Activated T-helper 1 cell treated with anti-CD3 and anti-CD28 coated beads, Interleukin-12 subunit alpha, Interleukin-12 subunit beta, Interleukin-2, Interleukin-4 antibody, amounts not matched to agents 30 ng/mL and 10 ng/mL and 1 ng/mL, durations not matched to agents 14 hours and 24 hours and 36 hours (primary cell): Measurements from ENCODE around the gene ACYP2. TPM values are rescaled to one million over a fixed set of nuclear protein-coding genes. Genes with fewer than 3 reads are reported as not detected.
"Not testable (repeated sequence)": the region's sequence is repeated elsewhere in the genome, so short reads cannot be mapped to it uniquely, and the experiment has no call there.

Experiments
- DNase-seq: peaks from one replicate; pipeline ENCODE4 v3.0.0; 2021; ENCODE audit warnings: low spot score
- H3K27ac Mint-ChIP-seq: one replicate; pipeline ENCODE4 v1.8.0; 2021; ENCODE audit warnings: mild to moderate bottlenecking, mixed read lengths
- H3K27me3 Mint-ChIP-seq: one replicate; pipeline ENCODE4 v1.8.0; 2022; ENCODE audit warnings: mild to moderate bottlenecking, moderate library complexity, mixed read lengths; ENCODE audit not compliant: insufficient read depth
- H3K36me3 Mint-ChIP-seq: one replicate; pipeline ENCODE4 v1.8.0; 2021; ENCODE audit warnings: low read depth, mixed read lengths
- H3K4me1 Mint-ChIP-seq: one replicate; pipeline ENCODE4 v1.8.0; 2021; ENCODE audit warnings: low read depth, mixed read lengths
- H3K4me3 Mint-ChIP-seq: one replicate; pipeline ENCODE4 v1.8.0; 2021; ENCODE audit warnings: mild to moderate bottlenecking, moderate library complexity, mixed read lengths
- H3K9me3 Mint-ChIP-seq: one replicate; pipeline ENCODE4 v1.8.0; 2021; ENCODE audit warnings: mixed read lengths
- intact Hi-C: fragments of 100-400 bp; cut with micrococcal nuclease; formaldehyde crosslinking; loops from one replicate; pipeline ENCODE4 v1.15.1; 2024
- total RNA-seq: library from RNA; stranded (reverse); gene quantifications from 2 replicates; pipeline ENCODE4 v1.2.3, GENCODE V29; 2022

ACYP2 gene
- total RNA-seq, 1 donor from 2014 or later: 5.2 TPM

DNA sequence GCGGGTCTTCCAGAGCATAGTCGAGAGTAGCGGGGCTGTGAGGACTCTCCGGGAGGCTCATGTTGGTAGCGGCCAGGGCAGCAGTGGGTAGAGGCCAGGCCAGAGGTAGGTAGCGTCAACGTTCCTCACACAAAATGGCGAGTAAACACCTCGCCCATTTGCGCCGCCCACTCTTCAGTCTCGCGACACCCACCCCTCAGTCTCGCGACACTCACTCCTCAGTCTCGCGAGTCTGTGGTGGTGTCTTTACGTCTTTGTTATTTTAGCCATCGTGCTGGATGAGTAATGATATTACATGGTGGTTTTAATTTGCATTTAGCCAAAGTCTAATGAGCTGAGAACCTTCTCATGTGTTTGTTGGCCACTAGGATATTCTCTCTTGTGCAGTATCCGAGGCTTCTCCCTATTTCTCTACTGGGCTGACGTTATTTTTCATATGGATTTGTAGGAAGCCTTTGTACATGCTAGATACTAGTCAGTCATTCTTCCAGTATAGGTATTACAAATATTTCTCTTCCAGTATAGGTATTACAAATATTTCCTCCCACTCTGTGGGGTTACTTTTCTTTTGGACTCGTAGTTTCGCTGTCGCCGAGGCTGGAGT, 140.8 kb downstream of the ACYP2 start, which contains the start of gene TSPYL6:
TSPYL6 (minus strand) TSS at position 139 of the 604 bp plus-strand sequence; CDS start at position 61, 78 bp downstream.
- DNase-seq: no peak
- intact Hi-C loops: no loop called here
- H3K9me3 Mint-ChIP-seq: no peaks in the 10 kb centered on the region
- no peaks in the 10 kb centered on the region for H3K4me1 Mint-ChIP-seq
- no peak within 1 kb of the TSS for H3K4me3 Mint-ChIP-seq
- H3K36me3 Mint-ChIP-seq: no peaks in the 10 kb centered on the region
- H3K27ac Mint-ChIP-seq: no peak within 1 kb of the TSS
- H3K27me3 Mint-ChIP-seq: no peaks in the 10 kb centered on the region

DNA sequence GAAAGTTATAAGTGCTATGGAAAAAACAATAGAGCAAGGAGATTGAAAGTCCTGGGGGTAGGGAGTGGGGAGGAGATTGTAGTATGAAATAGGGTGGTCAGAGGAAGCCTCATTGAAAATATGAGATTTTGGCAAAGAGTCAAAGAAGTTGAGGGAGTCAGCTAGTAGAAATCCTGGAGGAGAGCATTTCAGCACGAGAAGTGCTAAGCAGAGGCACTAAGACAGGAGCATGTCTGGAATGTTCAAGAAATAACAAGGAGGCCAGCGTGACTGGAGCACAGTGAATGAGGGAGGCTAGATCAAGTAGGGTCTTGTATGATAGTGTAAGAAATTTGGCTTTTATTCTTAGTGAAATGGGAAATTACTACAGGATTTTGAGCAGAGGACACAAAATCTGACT, 142.8 kb downstream of the ACYP2 start:
- no peak for DNase-seq
- H3K27ac Mint-ChIP-seq: no peak overlapping the region
- H3K9me3 Mint-ChIP-seq: no peaks in the 10 kb centered on the region
- intact Hi-C loops: no loop called here
- no peaks in the 10 kb centered on the region for H3K36me3 Mint-ChIP-seq
- no peaks in the 10 kb centered on the region for H3K4me1 Mint-ChIP-seq
- no peaks in the 10 kb centered on the region for H3K27me3 Mint-ChIP-seq
- no peak overlapping the region for H3K4me3 Mint-ChIP-seq

DNA sequence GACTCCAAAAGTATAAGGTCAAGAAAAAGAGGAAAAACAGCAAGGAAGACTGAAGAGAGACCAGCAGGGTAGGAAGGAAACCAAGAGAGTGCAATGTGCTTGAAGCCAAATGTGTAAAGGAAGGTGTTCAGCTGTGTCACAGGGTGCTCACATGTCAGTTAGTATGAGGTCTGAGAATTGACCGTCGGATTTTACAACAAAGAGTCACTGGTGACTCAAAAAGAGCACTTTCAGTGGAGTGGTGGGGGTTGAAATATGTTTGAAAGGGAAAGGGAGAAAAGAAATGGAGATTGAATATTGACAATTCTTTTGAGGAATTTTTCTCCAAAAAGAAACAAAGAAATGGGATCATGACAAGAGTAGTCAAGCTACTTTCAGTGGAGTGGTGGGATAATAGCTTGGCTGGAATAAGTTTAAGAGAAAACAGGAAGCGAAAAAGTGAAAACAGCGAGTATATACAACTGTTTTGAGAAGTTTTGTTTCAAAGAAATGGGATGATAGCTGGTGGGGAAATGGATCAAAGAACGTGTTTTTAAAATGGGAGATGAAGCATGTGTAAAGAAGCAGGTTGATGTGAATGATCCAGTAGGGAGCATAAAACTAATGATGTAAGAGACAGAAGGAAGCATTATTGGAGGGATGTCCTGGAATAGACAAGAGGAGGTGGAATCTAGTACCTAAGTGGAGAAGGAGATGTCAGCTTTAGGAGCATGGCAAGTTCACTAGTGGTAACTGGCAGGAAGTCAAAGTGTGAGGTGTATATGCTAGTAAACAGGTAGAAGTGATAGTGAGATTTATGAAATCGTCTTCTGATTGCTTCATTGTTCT, 144.2 kb downstream of the ACYP2 start:
- DNase-seq: no peak
- no peaks in the 10 kb centered on the region for H3K27me3 Mint-ChIP-seq
- H3K9me3 Mint-ChIP-seq: peaks cover under 1% of the 10 kb centered on the region
- H3K36me3 Mint-ChIP-seq: no peaks in the 10 kb centered on the region
- H3K4me1 Mint-ChIP-seq: no peaks in the 10 kb centered on the region
- no peak overlapping the region for H3K4me3 Mint-ChIP-seq
- no peak overlapping the region for H3K27ac Mint-ChIP-seq
- intact Hi-C loops: no loop called here

DNA sequence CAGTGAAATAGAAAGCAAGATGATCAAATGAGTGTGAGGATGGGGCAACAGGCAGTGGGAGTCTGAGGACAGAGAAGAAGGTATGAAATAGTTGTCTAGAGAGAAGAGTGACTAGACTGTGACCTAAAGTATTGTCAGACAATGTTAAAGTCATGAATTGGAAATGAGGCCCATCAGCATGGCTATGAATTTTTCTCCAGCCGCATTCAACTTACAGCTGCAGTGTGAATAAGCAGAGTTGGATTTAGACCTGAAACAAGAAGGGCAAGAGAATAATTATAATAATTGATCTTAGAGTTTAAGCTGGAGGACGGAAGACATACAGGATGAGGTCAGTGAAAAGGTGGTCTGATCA, 144.8 kb downstream of the ACYP2 start:
- Mint-ChIP-seq H3K27me3 (no peaks in the 10 kb centered on the region), H3K4me1 (no peaks in the 10 kb centered on the region), H3K36me3 (no peaks in the 10 kb centered on the region), H3K9me3 (peaks cover 6% of the 10 kb centered on the region), H3K4me3 (no peak overlapping the region), H3K27ac (no peak overlapping the region)
- no peak for DNase-seq
- intact Hi-C loops: no loop called here

GRCh38 chr2:54261537-54261936, 146.1 kb downstream of the ACYP2 start:
- no peaks in the 10 kb centered on the region for H3K4me1 Mint-ChIP-seq
- DNase-seq: no peak
- no peaks in the 10 kb centered on the region for H3K36me3 Mint-ChIP-seq
- peaks cover 9% of the 10 kb centered on the region for H3K9me3 Mint-ChIP-seq
- no peak overlapping the region for H3K4me3 Mint-ChIP-seq
- intact Hi-C loops: no loop called here
- no peak overlapping the region for H3K27ac Mint-ChIP-seq
- H3K27me3 Mint-ChIP-seq: no peaks in the 10 kb centered on the region

DNA sequence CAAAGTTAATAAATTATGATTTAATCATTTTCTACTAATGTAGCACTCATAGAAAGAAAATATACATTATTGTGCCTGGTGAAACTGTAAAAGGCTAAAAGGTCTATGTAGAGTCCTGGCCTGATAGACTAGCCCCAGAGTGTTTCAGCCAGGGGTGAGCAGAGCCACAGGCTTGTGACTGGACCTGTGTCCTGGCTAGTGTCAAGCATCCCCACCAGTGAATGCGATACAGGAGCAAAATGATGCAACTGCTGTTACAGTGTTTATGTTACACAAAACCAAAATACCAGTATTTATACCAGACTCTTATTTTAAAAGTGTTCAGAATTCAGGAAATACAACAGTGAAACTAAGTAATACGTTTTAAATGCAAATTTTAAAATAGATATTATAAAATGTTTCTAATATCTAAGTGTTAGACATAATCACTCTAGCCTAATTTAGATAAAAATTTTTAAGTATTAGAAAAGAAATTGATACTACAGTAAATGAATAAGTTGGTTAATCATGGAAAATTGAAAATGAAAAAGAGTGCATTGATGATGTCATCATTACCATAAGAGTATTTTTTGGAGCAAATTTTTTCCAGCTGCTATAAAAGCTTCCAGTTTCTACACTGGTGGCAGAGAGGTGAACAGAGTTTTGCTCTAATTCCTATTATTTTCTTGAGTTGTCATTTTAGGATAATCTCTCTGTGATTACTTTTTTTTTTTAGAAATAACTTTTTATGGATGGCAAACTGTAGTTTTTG, 146.8 kb downstream of the ACYP2 start:
- Mint-ChIP-seq H3K27me3 (no peaks in the 10 kb centered on the region), H3K4me3 (no peak overlapping the region), H3K36me3 (no peaks in the 10 kb centered on the region), H3K9me3 (peaks cover 9% of the 10 kb centered on the region), H3K4me1 (no peaks in the 10 kb centered on the region), H3K27ac (no peak overlapping the region)
- intact Hi-C loops: no loop called here
- no peak for DNase-seq

- H3K9me3 Mint-ChIP-seq, DNase-seq, H3K27me3 Mint-ChIP-seq, H3K4me3 Mint-ChIP-seq, H3K27ac Mint-ChIP-seq, H3K4me1 Mint-ChIP-seq, intact Hi-C loops, H3K36me3 Mint-ChIP-seq: not testable (repeated sequence)
Observed at GRCh38 chr2:54265081-54265480, 149.7 kb downstream of the ACYP2 start.

DNA sequence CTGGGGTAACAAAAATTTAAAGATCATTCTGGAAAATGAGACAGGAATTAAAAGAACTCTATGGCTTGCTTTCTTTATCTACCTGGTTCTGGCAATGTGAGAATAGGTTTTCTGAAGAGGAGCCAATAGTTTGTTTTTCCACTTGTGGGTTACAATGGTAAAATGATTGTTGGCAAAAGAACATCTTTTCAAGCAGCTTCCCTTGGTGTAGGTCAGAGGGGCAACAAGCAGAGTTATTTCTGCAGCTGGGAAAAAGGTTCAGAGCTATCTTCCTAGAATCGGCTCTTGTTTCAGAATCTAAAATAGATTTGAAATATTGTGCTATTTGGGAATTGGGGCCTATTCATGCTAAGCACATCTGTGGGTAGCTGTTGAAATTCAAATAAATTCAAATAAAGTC, 152.2 kb downstream of the ACYP2 start:
- Mint-ChIP-seq H3K27me3 (no peaks in the 10 kb centered on the region), H3K9me3 (peaks cover 9% of the 10 kb centered on the region), H3K36me3 (no peaks in the 10 kb centered on the region), H3K4me1 (peaks cover 7% of the 10 kb centered on the region), H3K4me3 (no peak overlapping the region), H3K27ac (no peak overlapping the region)
- intact Hi-C loops: no loop called here
- DNase-seq: no peak

- Mint-ChIP-seq H3K9me3 (no peaks in the 10 kb centered on the region), H3K36me3 (no peaks in the 10 kb centered on the region)
- intact Hi-C loops: no loop called here
Observed at GRCh38 chr2:54271189-54271588, 155.8 kb downstream of the ACYP2 start.

DNA sequence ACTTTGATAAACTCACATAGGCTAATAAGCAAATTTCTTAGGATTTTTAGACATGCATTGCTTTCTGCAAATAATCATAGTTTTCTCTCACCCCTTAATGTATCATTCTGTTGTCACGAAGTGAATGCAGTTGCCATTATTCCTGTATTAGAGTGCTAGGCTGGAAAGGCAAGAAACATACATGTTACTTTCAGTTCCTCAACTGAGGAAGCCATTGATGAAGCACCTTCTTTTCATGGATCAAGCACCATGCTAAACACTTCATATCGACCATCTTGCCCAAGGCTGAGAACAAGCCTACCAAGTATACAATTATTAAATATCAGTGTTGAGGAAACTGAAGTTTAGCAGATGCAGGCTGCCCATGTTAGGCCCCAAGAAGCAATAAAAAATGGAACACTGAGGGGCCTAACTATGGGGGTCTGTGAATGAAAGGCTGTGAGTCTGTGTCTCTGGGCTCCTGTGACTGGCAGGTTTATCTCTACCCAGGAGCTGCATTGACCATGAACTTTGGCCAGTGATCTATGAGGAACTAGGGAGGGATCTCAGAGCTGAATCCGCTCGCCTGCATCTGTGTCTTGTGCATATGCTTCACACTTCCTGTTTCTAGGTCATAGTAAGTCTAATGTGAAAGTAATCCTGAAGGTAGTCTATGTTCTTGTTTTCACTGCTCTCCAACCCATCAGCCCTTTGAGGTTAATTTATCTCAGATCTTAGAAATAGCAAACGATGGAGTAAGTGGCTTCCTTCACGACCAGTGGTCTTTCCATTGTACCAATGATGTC, 156.6 kb downstream of the ACYP2 start:
- Mint-ChIP-seq H3K27ac (no peak overlapping the region), H3K4me3 (no peak overlapping the region), H3K9me3 (no peaks in the 10 kb centered on the region), H3K27me3 (no peaks in the 10 kb centered on the region), H3K36me3 (no peaks in the 10 kb centered on the region), H3K4me1 (peaks cover 7% of the 10 kb centered on the region)
- intact Hi-C loops: no loop called here
- no peak for DNase-seq

More at GRCh38 chr2:54271189-54271588, 155.8 kb downstream of the ACYP2 start:
- no peak for DNase-seq
- no peak overlapping the region for H3K4me3 Mint-ChIP-seq
- H3K27me3 Mint-ChIP-seq: no peaks in the 10 kb centered on the region
- peaks cover 7% of the 10 kb centered on the region for H3K4me1 Mint-ChIP-seq
- no peak overlapping the region for H3K27ac Mint-ChIP-seq

DNA sequence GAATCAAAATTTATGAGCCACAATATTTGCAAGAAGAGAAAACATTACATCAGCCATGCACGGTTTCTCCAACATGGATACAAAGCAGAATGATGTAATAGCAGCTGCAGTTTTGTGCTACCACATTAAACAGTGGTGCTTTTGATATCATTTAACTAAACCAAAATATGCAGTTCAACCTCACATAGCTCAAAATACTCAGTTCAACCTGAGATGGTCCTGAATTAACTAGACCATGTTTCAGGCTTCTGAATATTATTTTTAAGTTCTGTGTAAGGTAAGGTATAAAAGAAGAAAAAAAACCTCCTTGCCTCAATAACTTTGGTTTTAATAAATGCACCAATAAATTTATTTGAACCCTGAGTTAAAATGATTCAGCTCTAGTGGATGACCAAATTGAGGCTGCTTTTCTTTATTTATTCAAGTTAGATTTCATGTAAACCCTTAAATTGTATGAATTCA, 159.4 kb downstream of the ACYP2 start:
- intact Hi-C loops: no loop called here
- Mint-ChIP-seq H3K4me3 (no peak overlapping the region), H3K27me3 (peaks cover under 1% of the 10 kb centered on the region), H3K36me3 (no peaks in the 10 kb centered on the region), H3K9me3 (no peaks in the 10 kb centered on the region), H3K27ac (no peak overlapping the region), H3K4me1 (peaks cover 7% of the 10 kb centered on the region)
- no peak for DNase-seq

DNA sequence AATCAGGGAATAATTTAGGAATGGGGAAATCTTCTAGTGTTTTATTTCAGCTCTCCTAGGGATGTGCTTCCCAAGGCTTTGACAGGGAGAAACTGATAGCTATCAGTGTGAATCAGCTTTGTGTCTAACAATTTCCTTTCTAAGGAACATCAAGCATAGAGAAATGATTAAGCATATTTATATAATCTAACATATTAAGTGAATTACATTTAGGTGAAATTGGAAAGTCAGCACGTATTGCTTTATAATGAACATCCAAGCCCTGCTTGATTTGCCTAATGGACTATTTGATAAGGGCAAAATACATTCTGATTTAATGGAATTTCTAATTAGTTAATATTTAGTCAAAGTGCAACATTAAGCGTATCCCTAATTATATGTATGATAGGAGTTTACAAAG, 160.1 kb downstream of the ACYP2 start:
- Mint-ChIP-seq H3K4me3 (no peak overlapping the region), H3K9me3 (no peaks in the 10 kb centered on the region), H3K4me1 (peaks cover 7% of the 10 kb centered on the region), H3K27ac (no peak overlapping the region), H3K27me3 (peaks cover 4% of the 10 kb centered on the region), H3K36me3 (no peaks in the 10 kb centered on the region)
- no peak for DNase-seq
- intact Hi-C loops: no loop called here
